Stomach (tissue), 9 donors: ENCODE data around the gene UNC5A. TPM values are rescaled to one million over a fixed set of nuclear protein-coding genes. Genes with fewer than 3 reads are reported as not detected.

Source experiments
- DNase-seq, 2 donors: peaks; one replicate each; pipeline versions ENCODE4 v3.0.0 to v3.0.0-alpha.2; 2013 to 2019
- H3K27ac ChIP-seq, 5 donors: fragments of 200-600 bp in 4 of 5; sonication (generic) in 4 of 5; one replicate each; pipeline ENCODE4 v1.5.1; 2013 to 2019; ENCODE audit warnings: mild to moderate bottlenecking in 1 of 5, moderate library complexity in 1 of 5
- H3K27me3 ChIP-seq, 3 donors: fragments of 200-600 bp; sonication (generic); one replicate each; pipeline ENCODE4 v1.5.1; 2017 to 2019; ENCODE audit warnings: mixed run types in 1 of 3
- H3K36me3 ChIP-seq, 4 donors: fragments of 200-600 bp; sonication (generic); 1 replicate in 3 of 4; 2 replicates in 1 of 4; pipeline ENCODE4 v1.5.1; 2016 to 2019
- H3K4me1 ChIP-seq, 4 donors: fragments of 200-600 bp; sonication (generic); one replicate each; pipeline ENCODE4 v1.5.1; 2016 to 2019
- H3K4me3 ChIP-seq, 4 donors: fragments of 200-600 bp; sonication (generic) in 3 of 4; one replicate each; pipeline ENCODE4 v1.5.1; 2016 to 2019; ENCODE audit warnings: mild to moderate bottlenecking in 1 of 4
- H3K9me3 ChIP-seq, 4 donors: fragments of 200-600 bp; sonication (generic); one replicate each; pipeline ENCODE4 v1.5.1; 2016 to 2019
- CTCF ChIP-seq, 7 experiments: fragments of 450-650 bp in 4 of 7; fragments of 200-600 bp in 3 of 7; sonication (generic) in 3 of 7; IDR thresholded peaks; one replicate each; pipeline ENCODE4 v1.5.1; 2016 to 2019; ENCODE audit warnings: antibody characterized with exemption in 7 of 7, control low read depth in 2 of 7, mild to moderate bottlenecking in 1 of 7
- EP300 ChIP-seq: sonication (generic); formaldehyde crosslinking; IDR thresholded peaks from one replicate; pipeline ENCODE4 v1.6.1; 2017; ENCODE audit warnings: antibody characterized with exemption
- POLR2A ChIP-seq, 4 donors: fragments of 450-650 bp; IDR thresholded peaks; one replicate each; pipeline ENCODE4 v1.6.1; 2016; ENCODE audit warnings: antibody characterized with exemption in 4 of 4, control low read depth in 2 of 4, mild to moderate bottlenecking in 1 of 4, moderate library complexity in 1 of 4
- POLR2AphosphoS5 ChIP-seq, 3 donors: sonication (generic); formaldehyde crosslinking; IDR thresholded peaks; one replicate each; pipeline ENCODE4 v1.6.1; 2016; ENCODE audit warnings: antibody characterized with exemption in 3 of 3
- WGBS, 5 donors: extraction: QIAGEN DNeasy Blood & Tissue Kit in 3 of 5; methylation state at CpG; one replicate each; pipeline versions ENCODE4 v1.1.5 to v1.1.7; 2013 to 2018; 5-methylcytosine and 5-hydroxymethylcytosine counted together
- intact Hi-C: fragments of 100-400 bp; cut with DNase I; formaldehyde crosslinking; loops from one replicate; pipeline ENCODE4 v1.15.1; 2023; ENCODE audit warnings: low total_unique reads
- polyA plus RNA-seq, 3 donors: library from polyadenylated mRNA; stranded (reverse); fragments of 200-250 nt; gene quantifications; one replicate each; pipeline ENCODE4 v1.2.3, GENCODE V29; 2013
- total RNA-seq, 5 donors: library from RNA; depleted of rRNA; stranded (reverse); fragments of >200 nt; gene quantifications; one replicate each; pipeline versions ENCODE4 v1.1.0 to v1.2.3, GENCODE V29; 2014 to 2016
- donor health status: healthy with polysubstance abuse.
- donor health status: Bipolar disorder and iron deficiency.
- donor health status: healthy.

The UNC5A gene
- total and polyA plus RNA-seq, 8 donors, result 0.08 to 0.72 (median 0.46) TPM; not detected in 4

GRCh38 chr5:176899296-176899891 lies 89.0 kb downstream of the UNC5A start, which contains the start of gene HK3:
TSS of gene HK3 (minus strand) at chr5:176899346. CDS start at chr5:176896159, 3,187 bp downstream.
- no peak for DNase-seq
- intact Hi-C loops, result no loop called here
- H3K9me3 ChIP-seq, result no peaks in the 10 kb centered on the region
- peak within 1 kb of the TSS in 2 of 5 donors; percentile 54 to 58 for H3K27ac ChIP-seq
- 62 to 72% (median 66%) methylated on average over 9 of the region's 9 CpGs for WGBS, 5 donors
- peak within 1 kb of the TSS in 3 of 4 donors; percentile 0 to 36 (median 24) for H3K4me3 ChIP-seq
- H3K27me3 ChIP-seq, result no peaks in the 10 kb centered on the region
- TF ChIP-seq POLR2AphosphoS5 (IDR thresholded peaks at IDR 0.05), result no peak
- TF ChIP-seq POLR2A (IDR thresholded peaks at IDR 0.05), result no peak
- no peak for TF ChIP-seq CTCF (IDR thresholded peaks at IDR 0.05)
- TF ChIP-seq EP300, result no peak
- H3K36me3 ChIP-seq, result peaks cover 8 to 25% (median 22%) of the 10 kb centered on the region in 4 donors
- H3K4me1 ChIP-seq, result peaks cover 0 to 18% (median 3%) of the 10 kb centered on the region in 4 donors

- H3K4me1 ChIP-seq, result peaks cover 0 to 18% (median 3%) of the 10 kb centered on the region in 4 donors
These were observed 89.8 kb downstream of the UNC5A start for GRCh38 chr5:176899946-176900779.

GRCh38 chr5:176900780-176901204 lies 90.4 kb downstream of the UNC5A start:
- Histone ChIP-seq H3K27ac (peak overlapping the region in 1 of 5 donors; percentile 58), H3K27me3 (no peaks in the 10 kb centered on the region), H3K9me3 (no peaks in the 10 kb centered on the region), H3K36me3 (peaks cover 20 to 39% (median 36%) of the 10 kb centered on the region in 4 donors), H3K4me1 (peaks cover 0 to 18% (median 3%) of the 10 kb centered on the region in 4 donors), H3K4me3 (no peak overlapping the region)
- DNase-seq, result no peak
- no peak for TF ChIP-seq CTCF (IDR thresholded peaks at IDR 0.05)
- intact Hi-C loops, result no loop called here
- WGBS, 5 donors, result 67 to 80% (median 72%) methylated on average over 7 of the region's 7 CpGs

More at GRCh38 chr5:176899946-176900779, 89.8 kb downstream of the UNC5A start:
- intact Hi-C loops, result no loop called here
- H3K27me3 ChIP-seq, result no peaks in the 10 kb centered on the region
- 81 to 93% (median 87%) methylated on average over 3 to 4 of the region's 4 CpGs for WGBS, 5 donors
- H3K4me3 ChIP-seq, result no peak overlapping the region
- peaks cover 14 to 32% (median 30%) of the 10 kb centered on the region in 4 donors for H3K36me3 ChIP-seq
- DNase-seq, result no peak
- no peaks in the 10 kb centered on the region for H3K9me3 ChIP-seq
- TF ChIP-seq POLR2AphosphoS5 (IDR thresholded peaks at IDR 0.05) (no peak), CTCF (IDR thresholded peaks at IDR 0.05) (no peak), POLR2A (IDR thresholded peaks at IDR 0.05) (no peak), EP300 (no peak)
- H3K27ac ChIP-seq, result peak overlapping the region in 2 of 5 donors; percentile 54 to 58

- intact Hi-C loops, result no loop called here
- Histone ChIP-seq H3K4me3 (no peak overlapping the region), H3K36me3 (peaks cover 27 to 46% (median 43%) of the 10 kb centered on the region in 4 donors), H3K4me1 (peaks cover 0 to 18% (median 3%) of the 10 kb centered on the region in 4 donors), H3K27me3 (no peaks in the 10 kb centered on the region), H3K27ac (peak overlapping the region in 1 of 5 donors; percentile 58), H3K9me3 (no peaks in the 10 kb centered on the region)
- 86 to 88% (median 87%) methylated on average over 12 of the region's 12 CpGs for WGBS, 5 donors
- no peak for DNase-seq
- no peak for TF ChIP-seq POLR2AphosphoS5 (IDR thresholded peaks at IDR 0.05)
- TF ChIP-seq CTCF (IDR thresholded peaks at IDR 0.05), result no peak
- TF ChIP-seq POLR2A (IDR thresholded peaks at IDR 0.05), result no peak
- no peak for TF ChIP-seq EP300
These were observed 91.1 kb downstream of the UNC5A start for GRCh38 chr5:176901260-176902101.
